Effector memory CD8-positive, alpha-beta T cell (primary cell): ENCODE data around the gene CALHM4.

Experiments
- ATAC-seq: fragments of 150-1000 bp; cut with Tn5 transposase; replicated peaks from 2 replicates; pipeline ENCODE4 v1.10.0; 2021; ENCODE audit warnings: mild to moderate bottlenecking, moderate library complexity
- DNase-seq, 3 experiments: peaks; one replicate each; pipeline ENCODE4 v3.0.0; 2021
- H3K27ac Mint-ChIP-seq, 2 donors: one replicate each; pipeline ENCODE4 v1.8.0; 2022; ENCODE audit warnings: mild to moderate bottlenecking in 2 of 2, mixed read lengths in 2 of 2, moderate library complexity in 2 of 2
- H3K27me3 Mint-ChIP-seq, 2 donors: one replicate each; pipeline ENCODE4 v1.8.0; 2022; ENCODE audit warnings: mixed read lengths in 2 of 2
- H3K36me3 Mint-ChIP-seq: one replicate; pipeline ENCODE4 v1.8.0; 2022; ENCODE audit warnings: mild to moderate bottlenecking, moderate library complexity, mixed read lengths; ENCODE audit not compliant: insufficient read depth
- H3K4me1 Mint-ChIP-seq, 2 donors: one replicate each; pipeline ENCODE4 v1.8.0; 2022; ENCODE audit warnings: low read depth in 2 of 2, mixed read lengths in 2 of 2
- H3K4me3 Mint-ChIP-seq, 2 donors: one replicate each; pipeline ENCODE4 v1.8.0; 2022; ENCODE audit warnings: mild to moderate bottlenecking in 2 of 2, mixed read lengths in 2 of 2, moderate library complexity in 2 of 2
- H3K9me3 Mint-ChIP-seq, 2 donors: one replicate each; pipeline ENCODE4 v1.8.0; 2022; ENCODE audit warnings: mixed read lengths in 2 of 2
- total RNA-seq, 9 experiments: gene quantifications; one replicate each; lab custom pipeline; 2026; lab: John Stamatoyannopoulos, UW

Gene CALHM4
- total RNA-seq = 0 to 0.06 (median 0) reads per million in 9 experiments

DNA sequence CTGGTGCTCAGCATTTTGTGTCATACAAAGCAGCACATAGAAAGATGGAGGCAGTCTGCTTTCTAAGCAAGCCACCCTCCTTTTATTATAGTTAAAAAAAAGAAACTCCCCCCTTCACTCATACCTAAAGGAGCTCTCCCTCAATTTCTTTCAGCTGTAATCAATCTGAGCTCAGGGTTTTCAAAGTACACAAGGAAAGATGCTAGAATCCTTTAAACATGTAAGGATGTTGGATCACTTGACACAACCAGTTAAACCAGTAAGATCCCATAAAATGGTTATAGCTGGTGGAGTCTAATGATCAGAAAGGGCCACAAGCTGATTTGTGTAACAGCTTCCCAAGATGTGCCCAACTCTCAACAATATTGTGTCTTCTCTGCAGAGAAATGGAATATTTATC is at the start of gene CALHM4:
Gene CALHM4, plus strand, starts transcription at position 301 of the 400 bp plus-strand sequence. Its CDS starts 43 bp downstream, at position 344.
- Mint-ChIP-seq H3K9me3 (no peaks in the 10 kb centered on the region), H3K4me3 (no peak within 1 kb of the TSS)

GRCh38 chr6:116507324-116507723 is 46.2 kb upstream of the CALHM4 start:
- ATAC-seq = no peak
- Mint-ChIP-seq H3K27ac (no peak overlapping the region), H3K4me3 (no peak overlapping the region), H3K36me3 (no peaks in the 10 kb centered on the region), H3K4me1 (peaks cover 0 to 2% of the 10 kb centered on the region in 2 donors), H3K27me3 (peaks cover 35 to 39% of the 10 kb centered on the region in 2 donors), H3K9me3 (no peaks in the 10 kb centered on the region)
- no peak for DNase-seq

More for the DNA sequence above, at the start of gene CALHM4:
- ATAC-seq = no peak
- no peak for DNase-seq
- Mint-ChIP-seq H3K27ac (no peak within 1 kb of the TSS), H3K27me3 (peaks cover 10 to 30% of the 10 kb centered on the region in 2 donors), H3K4me1 (no peaks in the 10 kb centered on the region), H3K36me3 (no peaks in the 10 kb centered on the region)

GRCh38 chr6:116508527-116508926 is 45.0 kb upstream of the CALHM4 start:
- no peaks in the 10 kb centered on the region for H3K36me3 Mint-ChIP-seq
- ATAC-seq (no peak), DNase-seq (no peak)
- H3K27ac Mint-ChIP-seq = no peak overlapping the region
- peaks cover 0 to 2% of the 10 kb centered on the region in 2 donors for H3K4me1 Mint-ChIP-seq
- no peak overlapping the region for H3K4me3 Mint-ChIP-seq
- H3K9me3 Mint-ChIP-seq = no peaks in the 10 kb centered on the region
- peaks cover 23 to 26% of the 10 kb centered on the region in 2 donors for H3K27me3 Mint-ChIP-seq

GRCh38 chr6:116511424-116512110 is 42.0 kb upstream of the CALHM4 start, which contains the start of gene CALHM5:
TSS of gene CALHM5 (plus strand) at chr6:116511639. CDS start at chr6:116511697, 58 bp downstream.
- Mint-ChIP-seq H3K4me1 (peaks cover 0 to 4% of the 10 kb centered on the region in 2 donors), H3K4me3 (no peak within 1 kb of the TSS), H3K36me3 (peaks cover 2% of the 10 kb centered on the region), H3K9me3 (no peaks in the 10 kb centered on the region), H3K27me3 (peaks cover 0 to 5% of the 10 kb centered on the region in 2 donors), H3K27ac (no peak within 1 kb of the TSS)
- ATAC-seq (no peak), DNase-seq (no peak)

- Mint-ChIP-seq H3K36me3 (peaks cover 2% of the 10 kb centered on the region), H3K4me3 (no peak overlapping the region), H3K27ac (no peak overlapping the region), H3K27me3 (peaks cover 0 to 5% of the 10 kb centered on the region in 2 donors), H3K9me3 (no peaks in the 10 kb centered on the region), H3K4me1 (peaks cover 0 to 4% of the 10 kb centered on the region in 2 donors)
- DNase-seq (no peak), ATAC-seq (no peak)
Observed at GRCh38 chr6:116512111-116512559, 41.4 kb upstream of the CALHM4 start.

- no peak for ATAC-seq
- H3K4me1 Mint-ChIP-seq = peaks cover 0 to 4% of the 10 kb centered on the region in 2 donors
- peaks cover 2% of the 10 kb centered on the region for H3K36me3 Mint-ChIP-seq
- peaks cover 2 to 5% of the 10 kb centered on the region in 2 donors for H3K27me3 Mint-ChIP-seq
- H3K4me3 Mint-ChIP-seq = no peak overlapping the region
- H3K9me3 Mint-ChIP-seq = no peaks in the 10 kb centered on the region
- no peak overlapping the region for H3K27ac Mint-ChIP-seq
- DNase-seq = no peak
Observed at GRCh38 chr6:116512734-116513133, 40.8 kb upstream of the CALHM4 start.

DNA sequence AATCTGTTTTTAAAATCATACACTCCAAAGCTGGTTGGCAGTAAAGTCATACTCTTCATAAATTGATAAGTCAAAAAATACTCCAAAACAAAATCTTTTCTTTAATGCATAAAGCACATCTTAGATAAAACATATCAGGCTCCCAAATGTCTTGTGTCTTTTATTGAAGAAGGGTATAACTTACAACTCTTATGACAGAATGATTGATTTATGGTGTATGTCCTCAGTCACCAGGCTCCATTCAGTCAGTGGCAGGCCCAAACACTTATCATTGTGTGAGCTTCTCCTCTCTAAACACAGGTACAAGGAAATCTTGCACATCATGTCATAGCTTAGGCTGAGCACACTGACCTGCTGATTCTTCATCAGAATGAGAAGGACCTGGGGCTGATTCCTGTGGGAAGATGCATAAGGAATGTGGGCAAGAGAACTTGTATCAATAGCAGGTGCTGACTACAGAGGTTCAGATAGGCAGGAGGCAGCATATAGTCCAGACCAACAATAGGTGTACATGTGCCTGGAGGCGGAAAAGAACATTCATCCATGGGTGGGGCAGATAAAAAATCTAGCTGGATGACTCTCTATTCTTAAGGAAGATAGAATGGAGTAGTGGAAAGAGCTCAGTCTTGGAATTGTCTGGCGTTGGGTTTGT is 40.2 kb upstream of the CALHM4 start:
- no peak for ATAC-seq
- no peak overlapping the region for H3K4me3 Mint-ChIP-seq
- no peak for DNase-seq
- no peak overlapping the region for H3K27ac Mint-ChIP-seq
- H3K36me3 Mint-ChIP-seq = peaks cover 2% of the 10 kb centered on the region
- H3K9me3 Mint-ChIP-seq = no peaks in the 10 kb centered on the region
- H3K4me1 Mint-ChIP-seq = peaks cover 0 to 4% of the 10 kb centered on the region in 2 donors
- H3K27me3 Mint-ChIP-seq = peaks cover 8% of the 10 kb centered on the region in 2 donors

GRCh38 chr6:116514111-116514510 is 39.4 kb upstream of the CALHM4 start:
- no peak overlapping the region for H3K4me3 Mint-ChIP-seq
- DNase-seq (no peak), ATAC-seq (no peak)
- H3K36me3 Mint-ChIP-seq = peaks cover 2% of the 10 kb centered on the region
- no peaks in the 10 kb centered on the region for H3K9me3 Mint-ChIP-seq
- peaks cover 0 to 4% of the 10 kb centered on the region in 2 donors for H3K4me1 Mint-ChIP-seq
- H3K27me3 Mint-ChIP-seq = peaks cover 12 to 16% of the 10 kb centered on the region in 2 donors
- no peak overlapping the region for H3K27ac Mint-ChIP-seq

DNA sequence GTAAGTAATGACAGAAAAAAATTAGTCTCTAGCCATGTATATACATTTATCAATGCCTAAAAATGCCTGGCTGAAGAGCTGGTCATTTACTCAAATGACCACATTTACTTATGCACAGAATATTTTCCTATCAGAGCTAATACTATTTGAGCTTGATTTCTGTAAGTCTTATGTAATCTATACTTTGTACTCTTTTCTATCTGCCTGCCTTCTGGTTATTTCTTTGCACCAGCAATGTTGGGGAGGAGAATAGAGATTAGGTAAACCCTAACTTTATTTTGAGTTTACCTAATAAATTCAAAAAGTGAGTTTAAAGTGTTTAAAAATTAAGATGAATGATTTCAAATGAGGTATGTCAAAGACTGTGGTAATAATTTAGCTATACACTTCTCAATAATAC is 38.4 kb upstream of the CALHM4 start:
- Mint-ChIP-seq H3K36me3 (peaks cover 2% of the 10 kb centered on the region), H3K4me3 (no peak overlapping the region), H3K9me3 (no peaks in the 10 kb centered on the region), H3K4me1 (peaks cover 0 to 4% of the 10 kb centered on the region in 2 donors), H3K27me3 (peaks cover 12 to 20% of the 10 kb centered on the region in 2 donors), H3K27ac (no peak overlapping the region)
- ATAC-seq = no peak
- no peak for DNase-seq

GRCh38 chr6:116518621-116519368 is 34.8 kb upstream of the CALHM4 start:
- ATAC-seq (no peak), DNase-seq (no peak)
- peaks cover 12 to 20% of the 10 kb centered on the region in 2 donors for H3K27me3 Mint-ChIP-seq
- H3K9me3 Mint-ChIP-seq = no peaks in the 10 kb centered on the region
- no peak overlapping the region for H3K4me3 Mint-ChIP-seq
- peaks cover 2% of the 10 kb centered on the region for H3K36me3 Mint-ChIP-seq
- peaks cover 0 to 2% of the 10 kb centered on the region in 2 donors for H3K4me1 Mint-ChIP-seq
- H3K27ac Mint-ChIP-seq = no peak overlapping the region

DNA sequence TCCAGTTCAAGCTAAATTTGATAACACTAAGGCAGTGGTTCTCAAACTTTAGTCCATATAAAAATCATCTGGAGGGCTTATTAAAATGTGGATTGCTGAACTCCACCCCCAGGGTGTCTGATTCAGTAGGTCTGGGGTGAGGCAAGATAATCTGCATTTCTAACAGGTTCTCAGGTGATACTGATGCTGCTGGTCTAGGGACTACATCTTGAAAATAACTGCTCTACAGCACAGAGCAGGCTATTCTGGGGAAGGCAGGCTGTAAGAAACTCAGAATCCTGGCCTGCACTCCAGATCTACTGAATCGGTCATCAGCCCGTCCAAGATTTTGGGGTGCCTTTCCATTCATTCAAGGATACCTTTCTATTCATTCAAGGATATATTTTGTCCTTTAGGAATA is 30.7 kb upstream of the CALHM4 start:
- Mint-ChIP-seq H3K4me1 (no peaks in the 10 kb centered on the region), H3K9me3 (no peaks in the 10 kb centered on the region), H3K36me3 (no peaks in the 10 kb centered on the region), H3K4me3 (no peak overlapping the region), H3K27me3 (peaks cover 21 to 24% of the 10 kb centered on the region in 2 donors), H3K27ac (no peak overlapping the region)
- no peak for ATAC-seq
- DNase-seq = no peak

- H3K27ac Mint-ChIP-seq = no peak overlapping the region
- no peak for ATAC-seq
Observed at GRCh38 chr6:116524236-116524635, 29.3 kb upstream of the CALHM4 start.

DNA sequence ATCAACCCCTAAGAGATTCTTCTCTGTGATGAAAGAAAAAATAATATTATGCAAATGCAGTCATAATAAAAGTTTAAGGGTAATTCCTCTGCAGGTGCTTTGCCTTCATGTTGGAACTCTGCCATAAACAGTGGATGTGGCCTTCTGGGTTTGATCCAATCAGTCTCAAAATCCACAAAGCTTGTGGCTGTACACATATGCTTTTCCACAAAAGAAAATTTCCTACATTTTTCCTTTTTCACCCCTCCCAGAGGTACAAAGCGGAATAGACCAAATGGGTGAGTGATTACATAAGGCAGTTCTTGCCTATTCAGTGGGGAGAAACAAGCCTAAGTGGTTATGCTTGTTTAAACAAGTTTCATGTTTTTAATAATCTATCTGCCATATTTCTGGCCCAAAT is 25.4 kb upstream of the CALHM4 start:
- no peaks in the 10 kb centered on the region for H3K36me3 Mint-ChIP-seq
- H3K9me3 Mint-ChIP-seq = no peaks in the 10 kb centered on the region
- no peak for ATAC-seq
- peaks cover 24 to 44% of the 10 kb centered on the region in 2 donors for H3K27me3 Mint-ChIP-seq
- DNase-seq = no peak
- H3K4me3 Mint-ChIP-seq = no peak overlapping the region
- no peaks in the 10 kb centered on the region for H3K4me1 Mint-ChIP-seq
- H3K27ac Mint-ChIP-seq = no peak overlapping the region

More at GRCh38 chr6:116524236-116524635, 29.3 kb upstream of the CALHM4 start:
- no peak for DNase-seq
- Mint-ChIP-seq H3K9me3 (no peaks in the 10 kb centered on the region), H3K36me3 (no peaks in the 10 kb centered on the region), H3K4me1 (no peaks in the 10 kb centered on the region), H3K4me3 (no peak overlapping the region), H3K27me3 (peaks cover 16 to 17% of the 10 kb centered on the region in 2 donors)
